GM19193 (cell line): ENCODE measurements around the gene SPAG16.

ENCODE experiments used
- POLR2A ChIP-seq: IDR thresholded peaks from 4 replicates; pipeline ENCODE4 v1.6.1; 2011; ENCODE audit not compliant: insufficient read depth, insufficient read length; ENCODE audit errors: extremely low read depth

The SPAG16 gene

DNA sequence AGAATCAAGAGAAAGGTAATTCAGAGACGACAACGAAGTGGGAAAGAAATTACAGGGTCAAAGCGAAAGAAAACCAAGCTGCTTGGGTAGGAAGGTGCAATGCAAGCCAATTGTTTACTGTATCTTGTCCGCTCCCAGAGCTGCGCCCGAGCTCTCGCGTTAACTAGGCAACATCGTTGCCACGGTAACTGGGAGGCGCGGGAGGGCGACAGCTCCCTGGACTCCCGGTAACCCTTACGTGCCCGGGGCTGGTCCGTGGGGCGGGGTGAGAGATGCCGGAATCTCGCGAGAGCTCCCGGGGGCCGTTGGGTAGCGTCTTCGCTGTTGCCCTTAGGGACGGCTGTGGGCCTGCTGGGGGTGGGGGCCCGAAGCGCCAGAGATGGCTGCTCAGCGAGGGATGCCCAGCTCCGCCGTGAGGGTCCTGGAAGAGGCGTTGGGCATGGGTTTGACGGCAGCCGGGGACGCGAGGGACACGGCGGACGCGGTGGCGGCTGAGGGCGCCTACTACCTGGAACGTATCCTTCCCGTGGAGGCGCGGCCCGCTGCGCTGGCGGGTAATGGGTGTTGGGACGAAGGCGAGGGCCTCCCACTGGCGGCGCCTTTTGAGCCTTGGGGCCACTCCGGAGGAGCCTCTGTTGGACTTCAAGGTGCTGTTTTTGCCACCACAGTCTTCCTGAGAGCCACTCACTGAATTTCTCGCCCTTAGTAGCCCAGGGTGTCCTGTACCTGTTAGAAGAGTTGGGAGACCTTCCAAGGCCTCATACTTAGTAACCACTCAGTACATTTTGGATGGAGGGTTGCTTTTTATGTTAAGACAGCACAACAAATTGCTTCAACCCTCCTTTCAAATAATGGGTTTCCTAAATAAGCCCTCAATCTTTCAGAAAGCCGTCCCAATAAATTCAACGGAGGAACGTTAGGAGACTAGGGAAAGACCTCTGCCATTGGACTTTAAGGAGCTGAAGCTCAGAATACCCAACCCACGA is at the start of gene SPAG16:
SPAG16 (plus strand) TSS at position 360 of the 986 bp plus-strand sequence.
- peak; percentile 68 for TF ChIP-seq POLR2A

GRCh38 chr2:213234641-213235040 is 49.6 kb upstream of the SPAG16 start:
- no peak for TF ChIP-seq POLR2A

DNA sequence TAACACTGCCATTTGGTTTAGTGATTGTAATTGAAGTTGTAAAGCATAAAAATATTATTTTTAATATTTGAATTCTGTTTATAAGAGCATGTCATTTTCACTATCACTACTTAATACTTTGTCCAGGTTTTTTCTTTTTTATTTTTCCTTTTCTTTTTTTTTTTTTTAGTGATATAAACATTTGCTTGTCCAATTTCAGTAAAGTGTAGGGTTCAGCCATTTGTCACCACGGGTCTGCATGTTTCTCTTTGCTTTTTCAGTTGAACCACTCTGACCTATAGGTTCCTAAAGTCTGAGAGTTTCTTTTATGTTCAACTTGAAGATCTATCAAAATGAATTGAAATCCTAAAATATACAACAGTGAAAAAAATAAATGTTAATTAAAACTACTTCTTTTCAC is 48.5 kb upstream of the SPAG16 start:
- TF ChIP-seq POLR2A = no peak

GRCh38 chr2:213237251-213237650 is 47.0 kb upstream of the SPAG16 start:
- TF ChIP-seq POLR2A = no peak

- no peak for TF ChIP-seq POLR2A
Observed at GRCh38 chr2:213237787-213238186, 46.5 kb upstream of the SPAG16 start.

- TF ChIP-seq POLR2A = peak; percentile 28
Observed at GRCh38 chr2:213238753-213239495, 45.3 kb upstream of the SPAG16 start.

DNA sequence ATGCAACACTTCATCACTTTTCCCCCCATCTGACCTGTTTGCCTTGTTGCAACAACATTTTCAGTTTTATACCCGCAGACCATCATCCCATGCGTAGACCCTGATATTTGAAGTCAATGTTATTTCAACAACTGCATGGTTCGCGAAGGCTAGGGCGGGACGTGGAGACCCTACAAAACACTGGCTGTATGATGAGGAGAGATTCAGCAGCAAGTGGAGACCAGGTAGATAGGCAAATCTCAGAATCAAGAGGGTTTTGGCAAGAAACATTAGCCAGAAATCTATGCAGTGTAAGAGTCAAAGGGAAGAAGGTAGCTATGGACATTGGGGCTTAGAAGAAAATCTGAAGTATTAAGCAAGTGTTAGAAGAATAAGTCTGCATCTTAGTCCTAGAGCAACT is 42.4 kb upstream of the SPAG16 start:
- TF ChIP-seq POLR2A = no peak

DNA sequence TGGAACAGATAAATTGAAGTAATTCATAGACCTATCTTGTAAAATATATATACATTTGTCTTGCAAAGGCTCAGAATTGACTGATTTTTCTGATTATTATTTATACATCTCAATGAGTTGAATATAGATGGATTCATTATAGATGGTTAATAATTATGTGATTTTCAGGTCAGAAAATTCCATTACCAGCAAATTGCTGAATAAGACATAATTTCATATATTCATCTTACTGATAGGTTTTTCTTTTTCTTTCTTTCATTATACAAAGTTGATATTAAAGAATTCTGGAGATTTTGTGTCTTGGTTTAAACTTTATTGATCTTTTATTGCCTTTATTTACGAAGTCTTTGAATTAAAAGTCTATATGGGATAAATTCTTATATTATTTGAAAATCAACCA is 41.6 kb upstream of the SPAG16 start:
- no peak for TF ChIP-seq POLR2A

DNA sequence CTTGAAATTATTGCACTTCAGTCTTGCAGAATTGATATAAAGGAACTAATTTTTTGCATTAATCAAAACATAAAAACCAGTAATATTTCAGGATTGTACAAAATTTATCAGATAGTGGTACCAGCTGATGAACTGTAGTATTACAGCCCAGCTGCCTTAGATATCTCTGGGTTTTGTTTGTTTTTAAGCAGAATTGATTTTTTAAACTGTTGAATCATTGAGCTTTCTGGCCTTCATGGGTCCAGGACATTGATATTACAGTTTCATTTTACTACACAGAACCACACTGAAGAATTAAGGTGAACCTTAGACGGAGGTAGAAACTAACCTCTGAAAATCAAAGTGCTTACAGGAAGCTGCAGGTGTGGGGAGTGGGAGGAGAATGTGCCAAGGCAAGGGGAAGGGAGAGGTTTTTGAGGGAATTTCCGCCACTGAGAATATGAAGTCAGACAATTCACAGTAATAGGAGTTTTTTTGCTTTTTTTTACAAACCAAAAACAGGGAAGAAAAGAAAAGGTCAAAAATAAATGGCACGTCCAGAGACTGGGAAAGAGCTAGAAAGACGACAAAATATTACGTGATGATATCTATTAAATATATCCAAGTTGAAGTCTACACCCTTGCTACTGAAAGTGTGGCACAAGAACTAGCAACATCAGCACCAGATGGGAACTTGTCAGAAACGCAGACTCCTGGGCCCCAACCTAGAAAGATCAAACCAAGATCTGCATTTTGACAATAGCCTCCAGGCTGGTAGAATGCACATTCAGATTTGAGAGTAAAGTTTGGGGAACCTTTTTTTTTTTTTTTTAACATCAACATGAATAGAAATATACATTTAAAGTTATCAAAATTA is 40.8 kb upstream of the SPAG16 start:
- no peak for TF ChIP-seq POLR2A

DNA sequence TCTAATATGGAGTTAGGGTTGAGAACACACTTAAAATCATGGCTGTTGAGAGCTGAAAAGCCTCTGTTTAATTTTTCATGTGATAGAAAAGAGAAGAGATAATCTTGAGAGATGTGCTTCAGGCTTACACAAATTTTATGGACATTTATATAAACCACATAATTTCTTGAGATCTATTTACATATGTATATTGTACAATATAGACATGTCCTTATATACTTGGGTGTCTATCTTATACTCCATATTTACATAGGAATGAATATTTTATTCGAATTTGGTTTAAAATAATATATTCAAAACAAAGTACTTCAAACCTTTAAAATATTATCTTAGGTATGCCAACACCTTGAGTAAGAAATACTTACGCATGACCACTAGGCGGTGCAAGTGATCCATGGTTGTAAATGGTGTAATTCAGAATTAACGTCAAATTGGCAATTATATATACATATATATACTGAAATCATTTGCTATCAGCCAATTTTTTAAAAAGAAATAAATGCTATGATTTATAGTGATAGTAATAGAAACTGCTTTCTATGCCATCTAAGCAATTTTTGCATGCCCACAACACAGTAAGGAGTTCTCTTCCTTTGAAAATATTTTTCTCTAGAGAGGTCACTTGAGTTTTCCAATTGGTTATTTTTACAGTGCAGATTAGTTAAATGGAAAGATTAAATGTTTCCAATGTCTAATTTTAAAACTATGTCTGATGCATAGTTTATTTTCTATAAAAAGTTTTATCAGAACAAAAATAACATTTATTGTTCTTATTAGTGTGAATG is 37.6 kb upstream of the SPAG16 start:
- no peak for TF ChIP-seq POLR2A

DNA sequence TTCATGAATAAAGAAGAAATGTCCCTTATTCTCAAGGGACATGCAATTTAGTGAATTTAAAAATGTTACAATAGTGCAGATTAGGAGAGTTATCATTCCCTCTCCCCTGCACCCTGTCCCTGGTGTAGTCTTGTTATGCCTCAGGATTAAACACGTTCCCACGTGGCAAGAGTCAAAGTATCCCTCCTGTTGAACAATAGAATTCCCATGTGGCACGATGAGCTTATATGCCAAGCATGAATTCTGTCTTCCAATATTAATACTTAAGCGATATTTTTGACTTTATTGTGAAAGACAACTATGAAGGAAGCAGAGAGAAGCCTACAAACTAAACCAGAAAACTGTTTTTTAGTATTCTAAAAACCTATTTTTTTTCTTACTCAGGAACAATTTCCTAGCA is 36.7 kb upstream of the SPAG16 start:
- TF ChIP-seq POLR2A = no peak

DNA sequence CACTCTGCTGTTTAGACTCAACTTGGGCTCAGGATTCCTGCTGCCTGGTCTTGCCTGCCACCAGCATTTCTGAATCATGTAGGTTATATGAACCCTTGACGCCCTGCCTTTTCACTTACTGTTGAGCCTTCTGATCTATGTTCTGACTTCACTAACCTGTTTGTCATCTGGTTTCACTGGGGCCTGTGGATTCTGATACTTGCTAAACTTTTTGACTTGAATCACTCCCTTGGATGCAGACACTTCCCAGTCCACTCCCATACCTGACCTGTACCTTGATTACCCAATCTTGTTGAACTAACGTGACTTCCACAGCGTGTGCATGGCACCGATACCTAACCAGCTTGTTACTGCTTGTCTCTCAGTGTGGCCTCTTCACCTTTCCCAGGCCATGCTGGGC is 35.6 kb upstream of the SPAG16 start:
- TF ChIP-seq POLR2A = no peak

- no peak for TF ChIP-seq POLR2A
Observed at GRCh38 chr2:213249502-213249901, 34.8 kb upstream of the SPAG16 start.

GRCh38 chr2:213251618-213252017 is 32.6 kb upstream of the SPAG16 start:
- TF ChIP-seq POLR2A = no peak
